Stromal cell of bone marrow (primary cell): Measurements from ENCODE around the gene DNAH8.

ENCODE experiments used
- DNase-seq: peaks from one replicate; pipeline ENCODE4 v3.0.0-alpha.2; 2012; ENCODE audit warnings: low read depth

DNAH8 gene

GRCh38 chr6:39051399-39052122, 336.4 kb downstream of the DNAH8 start:
- DNase-seq: no peak

- no peak for DNase-seq
These were observed 338.0 kb downstream of the DNAH8 start for GRCh38 chr6:39053016-39053624.

GRCh38 chr6:39053854-39054576, 338.9 kb downstream of the DNAH8 start:
- DNase-seq: no peak

GRCh38 chr6:39054577-39055142, 339.5 kb downstream of the DNAH8 start:
- no peak for DNase-seq

- DNase-seq: no peak
These were observed 340.6 kb downstream of the DNAH8 start for GRCh38 chr6:39055661-39056060.

DNA sequence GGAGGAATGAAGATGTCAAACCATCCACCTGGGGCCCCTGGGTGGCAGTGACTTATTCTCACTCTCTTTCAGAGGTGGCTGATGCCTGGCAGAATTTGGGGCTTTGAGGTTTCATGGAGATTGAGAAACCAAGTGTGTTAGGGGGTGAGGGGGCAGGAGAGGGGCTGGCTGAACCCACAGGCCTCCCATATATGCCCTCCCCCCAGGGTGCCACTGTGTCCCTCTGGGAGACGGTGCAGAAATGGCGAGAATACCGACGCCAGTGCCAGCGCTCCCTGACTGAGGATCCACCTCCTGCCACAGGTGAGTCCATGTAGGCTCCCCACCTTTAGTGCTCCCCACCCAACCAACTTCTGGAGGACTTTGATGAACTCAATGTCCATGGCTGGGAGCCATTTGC, 341.1 kb downstream of the DNAH8 start:
- DNase-seq: no peak

GRCh38 chr6:39056681-39057080, 341.6 kb downstream of the DNAH8 start:
- DNase-seq: no peak

DNA sequence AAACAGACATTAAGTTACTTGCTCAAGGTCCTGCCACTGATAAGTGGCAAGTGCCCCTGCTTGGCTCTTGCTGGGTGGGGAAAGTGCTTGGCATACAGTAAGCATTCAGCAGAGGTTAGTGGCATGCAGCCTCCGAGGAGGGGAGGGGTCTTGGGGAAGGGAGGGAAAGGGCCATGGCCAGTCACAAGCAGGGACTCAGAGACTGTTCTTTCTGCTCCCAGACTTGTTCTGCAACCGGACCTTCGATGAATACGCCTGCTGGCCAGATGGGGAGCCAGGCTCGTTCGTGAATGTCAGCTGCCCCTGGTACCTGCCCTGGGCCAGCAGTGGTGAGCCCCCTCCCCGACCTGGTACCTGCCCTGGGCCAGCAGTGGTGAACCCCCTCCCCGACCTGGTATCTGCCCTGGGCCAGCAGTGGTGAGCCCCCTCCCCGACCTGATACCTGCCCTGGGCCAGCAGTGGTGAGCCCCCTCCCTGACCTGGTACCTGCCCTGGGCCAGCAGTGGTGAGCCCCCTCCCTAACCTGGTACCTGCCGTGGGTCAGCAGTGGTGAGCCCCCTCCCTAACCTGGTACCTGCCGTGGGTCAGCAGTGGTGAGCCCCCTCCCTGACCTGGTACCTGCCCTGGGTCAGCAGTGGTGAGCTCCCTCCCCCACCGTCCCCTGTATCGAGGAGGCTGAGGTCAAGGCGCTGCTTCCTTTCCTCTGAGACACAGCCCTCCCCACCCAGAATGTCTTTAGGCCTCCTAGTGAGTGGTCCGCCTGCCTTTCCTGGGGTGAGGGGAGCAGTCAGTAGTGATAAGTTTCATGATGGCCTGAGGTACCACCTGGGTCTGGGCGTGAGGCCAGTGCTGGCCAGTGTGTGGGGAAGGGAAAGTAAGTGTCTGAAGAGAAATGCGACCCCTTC, 342.4 kb downstream of the DNAH8 start:
- DNase-seq: no peak

DNA sequence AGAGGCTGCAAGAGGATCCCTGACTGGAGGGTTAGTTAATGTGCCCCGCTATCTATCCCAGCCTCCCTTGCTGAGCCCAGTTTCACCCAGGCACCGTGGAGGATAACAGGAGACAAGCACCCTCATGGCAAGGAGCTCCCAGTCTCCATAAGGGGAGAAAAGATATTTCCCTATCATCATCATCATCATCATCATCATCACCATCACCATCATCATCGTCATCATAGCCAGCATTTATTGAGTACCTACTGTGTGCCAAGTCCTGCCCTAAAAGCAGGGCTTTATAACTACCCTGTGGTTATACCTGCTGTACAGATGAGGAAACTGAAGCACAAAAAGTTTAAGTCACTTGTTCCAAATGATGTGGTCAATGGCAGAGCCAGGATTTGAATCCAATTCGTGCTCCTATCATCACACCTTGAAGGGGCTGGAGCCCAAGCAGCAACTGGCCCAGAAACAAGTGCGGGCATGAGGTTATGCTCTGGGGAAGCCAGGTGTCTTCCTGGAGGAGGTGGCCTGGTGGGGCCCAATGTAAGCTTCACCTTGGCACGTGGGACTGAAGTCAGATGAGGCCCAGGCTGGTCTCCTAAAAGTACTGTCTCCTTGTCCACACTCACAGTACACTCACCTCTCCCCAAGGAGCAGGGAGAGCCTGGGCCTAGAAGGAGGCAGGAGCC, 343.5 kb downstream of the DNAH8 start:
- no peak for DNase-seq

DNA sequence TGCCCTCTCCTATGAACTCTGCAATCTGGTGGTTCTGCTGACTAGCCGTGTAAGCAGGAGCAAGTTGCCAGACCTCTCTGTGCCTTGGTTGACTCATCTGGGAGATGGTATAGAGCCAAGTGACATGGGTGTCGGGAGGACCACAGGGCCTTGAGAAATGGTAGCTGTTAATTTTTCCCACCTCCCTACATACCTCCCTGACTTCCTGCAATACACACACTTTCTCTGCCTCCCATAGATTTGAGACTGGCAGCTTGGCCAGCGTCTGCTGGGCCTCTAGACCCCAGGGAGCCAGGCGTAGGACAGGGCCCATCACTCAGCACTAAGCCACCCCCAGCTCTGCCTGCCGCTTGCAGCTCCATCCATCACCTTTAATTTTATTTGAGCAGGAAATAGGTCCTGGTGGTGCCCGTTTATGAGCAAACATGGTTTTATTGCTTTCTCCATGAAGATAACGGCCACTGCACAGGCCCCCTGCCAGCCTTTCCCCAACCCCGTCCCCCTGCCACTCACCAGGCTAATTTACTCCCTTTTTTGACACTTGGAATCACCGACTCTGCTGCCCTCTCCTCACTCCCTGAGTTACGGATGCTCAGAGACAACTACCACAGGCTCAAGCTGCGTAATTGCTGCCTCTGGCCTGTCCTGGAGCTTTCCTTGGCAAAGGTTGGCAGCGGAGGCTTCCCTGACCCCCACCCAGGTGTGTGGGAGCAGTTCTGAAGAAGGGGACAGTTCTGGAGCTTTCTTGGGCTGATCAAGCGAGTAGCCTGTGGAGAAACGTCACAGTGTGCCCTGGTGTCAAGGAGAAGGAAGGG, 344.6 kb downstream of the DNAH8 start:
- no peak for DNase-seq

DNA sequence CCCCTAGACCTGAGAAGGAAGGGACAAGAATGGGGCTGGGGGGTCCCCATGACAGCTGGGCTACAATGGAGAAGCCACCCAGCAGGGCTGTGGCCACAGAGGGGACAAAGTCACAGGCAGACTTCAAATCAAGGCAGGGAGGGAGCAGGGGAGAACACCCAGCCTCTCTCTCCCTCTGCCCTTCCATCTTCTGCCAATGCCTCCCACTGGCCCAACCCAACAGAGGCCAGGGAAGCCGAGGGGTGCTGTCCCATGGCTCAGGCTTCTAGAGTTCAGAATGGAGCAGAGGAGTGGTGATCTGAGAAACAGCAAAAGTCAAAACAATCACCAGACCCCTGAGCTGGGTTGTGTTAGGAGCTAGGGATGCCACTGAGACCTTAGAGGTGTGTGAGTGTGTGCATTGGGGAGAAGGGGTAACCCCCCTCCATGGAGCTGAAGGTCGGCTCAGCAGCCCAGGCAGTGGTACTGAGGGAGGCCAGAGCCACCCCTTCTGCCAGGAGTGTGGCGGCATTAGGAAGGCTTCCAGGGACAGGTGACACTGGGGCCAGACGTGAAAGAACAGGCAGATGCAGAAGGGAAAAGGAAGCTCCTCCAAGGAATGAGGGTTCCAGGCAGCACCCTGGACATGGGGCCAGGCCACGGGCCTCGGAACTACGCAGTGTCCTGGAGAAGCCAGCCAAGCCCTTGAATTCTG, 345.5 kb downstream of the DNAH8 start:
- no peak for DNase-seq

GRCh38 chr6:39061182-39061581, 346.1 kb downstream of the DNAH8 start:
- DNase-seq: no peak

GRCh38 chr6:39061588-39061987, 346.5 kb downstream of the DNAH8 start:
- DNase-seq: no peak

DNA sequence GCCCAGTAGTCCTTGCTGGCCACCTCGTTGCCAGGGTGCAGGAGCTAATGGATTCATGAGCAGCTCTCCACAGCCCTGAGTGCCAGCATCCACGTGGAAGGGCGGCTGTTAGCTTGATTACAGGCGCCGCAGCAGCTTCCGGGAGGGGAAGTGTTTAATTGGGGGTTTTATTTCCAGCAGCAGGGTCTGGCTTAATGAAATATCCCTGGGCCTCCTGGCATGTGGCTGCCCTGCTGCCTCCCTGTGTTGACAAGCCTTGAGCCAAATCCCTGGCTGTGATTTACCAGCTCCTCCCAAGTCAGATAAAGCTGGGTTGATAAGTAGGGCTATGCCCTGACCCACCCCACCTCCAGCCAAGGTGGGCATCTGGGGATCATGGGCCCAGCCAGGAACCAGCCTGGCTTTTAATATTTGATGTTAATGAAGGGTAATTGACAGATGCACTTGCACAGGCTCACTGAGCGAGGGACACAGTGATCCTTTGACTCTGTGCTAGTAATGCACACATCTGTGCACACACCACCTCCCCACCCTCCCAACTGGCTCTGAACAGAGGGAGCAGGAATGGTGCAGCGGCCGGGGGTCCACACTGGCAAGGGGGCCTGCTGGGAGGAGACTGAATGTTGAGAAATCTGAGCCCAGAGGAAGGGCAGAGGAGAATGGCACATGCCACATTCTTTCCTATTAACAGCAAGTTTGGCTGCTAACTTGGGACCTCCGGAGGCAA, 347.1 kb downstream of the DNAH8 start:
- no peak for DNase-seq

DNA sequence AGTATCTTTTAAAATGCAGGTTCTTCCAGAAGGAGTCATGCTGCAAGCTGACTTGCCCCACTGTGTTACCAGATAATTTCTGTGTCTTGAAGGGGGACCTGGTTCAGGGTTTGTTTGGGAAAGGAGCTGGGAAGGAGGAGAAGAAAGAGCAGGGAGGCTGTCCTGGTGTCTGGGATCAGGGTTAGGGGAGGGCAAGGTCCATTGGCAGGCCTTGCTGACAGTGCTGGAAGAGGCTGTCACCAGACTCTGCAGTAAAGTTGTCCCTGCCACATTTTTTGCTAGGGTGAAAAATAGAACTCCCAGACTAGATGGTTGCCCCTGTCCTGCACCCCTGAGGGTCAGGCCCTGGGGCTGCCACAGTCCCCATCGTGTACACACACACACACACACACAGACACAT, 348.4 kb downstream of the DNAH8 start:
- no peak for DNase-seq

DNA sequence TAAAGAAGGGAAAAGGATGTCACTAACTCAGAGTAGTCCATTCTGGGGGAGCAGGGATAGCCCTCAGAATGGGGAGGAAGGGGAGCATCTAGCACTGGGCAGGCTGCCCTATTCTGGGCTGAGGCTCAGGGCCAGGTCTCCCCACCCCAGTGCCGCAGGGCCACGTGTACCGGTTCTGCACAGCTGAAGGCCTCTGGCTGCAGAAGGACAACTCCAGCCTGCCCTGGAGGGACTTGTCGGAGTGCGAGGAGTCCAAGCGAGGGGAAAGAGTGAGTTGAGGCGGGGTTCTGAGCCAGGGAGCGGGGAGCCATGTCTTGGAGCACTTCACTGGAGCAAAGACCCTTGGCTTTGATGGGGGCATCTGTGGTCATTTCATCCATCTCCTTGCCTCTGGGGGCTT, 350.4 kb downstream of the DNAH8 start:
- DNase-seq: no peak

DNA sequence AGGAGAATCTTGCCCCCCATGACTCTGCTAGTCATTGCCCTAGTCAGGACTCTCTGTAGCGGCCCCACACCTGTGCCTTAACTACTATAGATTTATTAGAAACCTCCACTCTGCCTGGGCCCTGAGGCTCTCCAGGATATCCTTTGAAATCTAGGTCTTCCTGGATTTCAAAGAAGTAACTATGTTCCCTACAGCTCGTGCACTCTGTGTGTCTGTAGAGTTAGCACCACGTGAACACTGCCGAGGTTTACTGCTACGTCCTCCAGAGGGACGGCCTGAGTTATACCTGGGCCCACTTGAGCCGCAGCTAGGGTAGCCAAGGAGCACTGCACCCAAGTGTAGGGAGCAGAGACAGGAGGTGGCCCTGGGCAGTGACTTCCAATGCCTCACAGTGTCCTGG, 353.3 kb downstream of the DNAH8 start:
- no peak for DNase-seq

- no peak for DNase-seq
These were observed 357.7 kb downstream of the DNAH8 start for GRCh38 chr6:39072830-39073229.
